GM19463 (cell line): ENCODE results near the gene COA6.

Source experiments
- ATAC-seq: cut with Tn5 transposase; IDR thresholded peaks from one replicate; pipeline ENCODE4 v1.9.1; 2021; ENCODE audit warnings: mild to moderate bottlenecking, moderate library complexity; ENCODE audit not compliant: unreplicated experiment

Gene COA6

GRCh38 chr1:234408757-234409156 lies 35.5 kb downstream of the COA6 start:
- ATAC-seq, result no peak

DNA sequence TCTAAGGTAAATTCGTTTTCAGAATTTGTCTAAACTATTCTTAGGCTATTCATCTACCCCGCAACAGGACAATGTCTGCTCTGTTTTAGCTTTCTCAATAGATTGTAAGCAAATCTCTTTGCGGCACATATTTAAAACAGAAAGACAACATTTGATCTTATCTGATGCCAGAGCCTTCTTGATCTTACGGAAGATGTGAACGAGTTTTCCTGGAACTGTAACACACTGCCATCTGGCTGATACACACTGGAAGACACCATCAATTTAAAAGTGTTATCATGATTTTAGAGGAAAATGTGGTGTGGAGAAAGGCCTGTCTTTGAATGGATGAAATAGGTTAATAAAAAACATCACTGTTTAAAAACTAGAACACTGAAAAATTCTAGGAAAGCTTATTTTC lies 36.1 kb downstream of the COA6 start:
- ATAC-seq, result no peak

DNA sequence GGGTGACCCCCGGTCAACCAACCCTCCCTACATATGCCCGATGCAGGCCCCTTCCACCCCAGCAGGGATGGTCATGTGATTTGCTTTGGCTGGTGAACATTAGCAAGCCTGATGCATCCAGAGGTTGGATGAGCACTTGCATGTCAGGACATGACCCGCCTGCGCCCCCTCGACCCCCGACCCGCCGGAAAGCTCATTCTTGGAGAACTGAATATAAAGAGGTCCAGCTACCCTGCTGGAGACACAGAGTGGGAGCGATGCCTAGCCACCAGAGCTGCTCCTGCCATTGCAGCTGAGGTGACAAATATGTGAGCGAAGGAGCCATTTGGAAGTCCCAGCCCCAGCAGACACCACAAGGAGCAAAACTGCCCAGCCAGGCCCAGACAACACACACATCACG lies 39.6 kb downstream of the COA6 start:
- no peak for ATAC-seq

GRCh38 chr1:234413485-234413884 lies 40.2 kb downstream of the COA6 start:
- no peak for ATAC-seq

GRCh38 chr1:234413990-234414389 lies 40.7 kb downstream of the COA6 start:
- no peak for ATAC-seq

GRCh38 chr1:234427950-234428646 lies 54.8 kb downstream of the COA6 start:
- no peak for ATAC-seq

GRCh38 chr1:234429434-234429806 lies 56.2 kb downstream of the COA6 start:
- no peak for ATAC-seq

- no peak for ATAC-seq
Measured at GRCh38 chr1:234430691-234431090, 57.4 kb downstream of the COA6 start.

DNA sequence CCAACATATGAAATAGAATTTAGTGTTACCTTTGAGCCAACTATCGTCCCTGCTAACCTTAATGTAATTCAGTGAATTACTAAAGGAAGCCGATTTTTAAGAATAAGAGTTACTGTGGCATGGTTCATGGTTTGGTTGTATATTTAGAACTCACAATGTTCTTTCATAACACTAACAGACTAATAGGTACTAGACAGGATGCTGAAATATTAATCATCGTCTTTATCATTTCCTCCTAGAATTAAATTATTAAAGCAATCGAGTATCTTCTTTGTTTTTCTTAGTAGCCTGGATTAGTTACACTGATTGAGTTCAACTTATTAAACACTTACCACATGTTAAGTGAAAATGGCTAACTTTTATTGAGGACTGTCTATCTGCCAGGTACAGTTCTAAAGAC lies 58.0 kb downstream of the COA6 start:
- no peak for ATAC-seq

GRCh38 chr1:234433563-234434285 lies 60.5 kb downstream of the COA6 start:
- ATAC-seq, result peak; percentile 92
